T-helper 1 cell treated with Interleukin-12 subunit alpha and Interleukin-12 subunit beta and Interleukin-4 antibody, amounts not matched to agents 30 μg/mL and 1 μg/mL, for 36 hours (primary cell): ENCODE measurements around the gene CRMP1.

Experiments used
- H3K27ac Mint-ChIP-seq: one replicate; pipeline ENCODE4 v1.8.0; 2021; ENCODE audit warnings: mild to moderate bottlenecking, mixed read lengths
- H3K27me3 Mint-ChIP-seq: one replicate; pipeline ENCODE4 v1.8.0; 2021; ENCODE audit warnings: low read depth, mixed read lengths
- H3K36me3 Mint-ChIP-seq: one replicate; pipeline ENCODE4 v1.8.0; 2021; ENCODE audit warnings: low read depth, mixed read lengths
- H3K4me1 Mint-ChIP-seq: one replicate; pipeline ENCODE4 v1.8.0; 2021; ENCODE audit warnings: low read depth, mixed read lengths
- H3K4me3 Mint-ChIP-seq: one replicate; pipeline ENCODE4 v1.8.0; 2021; ENCODE audit warnings: mild to moderate bottlenecking, moderate library complexity, mixed read lengths
- H3K9me3 Mint-ChIP-seq: one replicate; pipeline ENCODE4 v1.8.0; 2021; ENCODE audit warnings: mixed read lengths

CRMP1 gene

GRCh38 chr4:5906191-5906590, 13.3 kb upstream of the CRMP1 start:
- Mint-ChIP-seq H3K4me3 (no peak overlapping the region), H3K27me3 (peaks cover 12% of the 10 kb centered on the region), H3K36me3 (no peaks in the 10 kb centered on the region), H3K27ac (no peak overlapping the region), H3K4me1 (no peaks in the 10 kb centered on the region), H3K9me3 (peaks cover 4% of the 10 kb centered on the region)

- Mint-ChIP-seq H3K27me3 (peaks cover 12% of the 10 kb centered on the region), H3K4me3 (no peak overlapping the region), H3K36me3 (no peaks in the 10 kb centered on the region), H3K9me3 (peaks cover 4% of the 10 kb centered on the region), H3K27ac (no peak overlapping the region), H3K4me1 (no peaks in the 10 kb centered on the region)
Measured at GRCh38 chr4:5905714-5906113, 12.8 kb upstream of the CRMP1 start.

- no peaks in the 10 kb centered on the region for H3K9me3 Mint-ChIP-seq
- H3K4me3 Mint-ChIP-seq, result no peak overlapping the region
- H3K36me3 Mint-ChIP-seq, result no peaks in the 10 kb centered on the region
- peaks cover 12% of the 10 kb centered on the region for H3K27me3 Mint-ChIP-seq
- H3K4me1 Mint-ChIP-seq, result no peaks in the 10 kb centered on the region
- H3K27ac Mint-ChIP-seq, result no peak overlapping the region
Measured at GRCh38 chr4:5900844-5901243, 8.0 kb upstream of the CRMP1 start.

- H3K4me1 Mint-ChIP-seq, result no peaks in the 10 kb centered on the region
- no peaks in the 10 kb centered on the region for H3K9me3 Mint-ChIP-seq
- no peak overlapping the region for H3K4me3 Mint-ChIP-seq
- peaks cover 15% of the 10 kb centered on the region for H3K27me3 Mint-ChIP-seq
- H3K36me3 Mint-ChIP-seq, result no peaks in the 10 kb centered on the region
- H3K27ac Mint-ChIP-seq, result no peak overlapping the region
Measured at GRCh38 chr4:5899881-5900280, 7.0 kb upstream of the CRMP1 start.

DNA sequence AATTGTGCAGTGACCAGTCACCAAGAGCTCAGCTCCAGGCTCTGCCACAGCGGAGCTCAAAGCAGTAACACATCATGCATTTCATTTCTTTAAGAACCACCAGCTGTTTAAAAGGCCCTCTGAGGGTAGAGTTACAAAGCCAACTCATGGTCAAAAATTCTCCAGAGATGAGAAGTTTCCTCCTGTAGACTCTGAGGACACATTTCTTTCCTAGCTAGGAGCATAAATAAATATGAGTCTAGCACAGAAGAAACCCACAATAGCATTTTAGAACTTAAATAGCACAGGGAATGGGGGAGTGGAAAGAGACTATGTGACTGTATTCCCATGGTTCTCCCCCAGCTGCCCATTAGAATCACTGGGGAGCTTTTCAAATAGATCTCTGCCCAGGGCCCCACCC, 6.5 kb upstream of the CRMP1 start:
- Mint-ChIP-seq H3K4me3 (no peak overlapping the region), H3K9me3 (no peaks in the 10 kb centered on the region), H3K4me1 (no peaks in the 10 kb centered on the region), H3K27me3 (peaks cover 20% of the 10 kb centered on the region), H3K36me3 (no peaks in the 10 kb centered on the region), H3K27ac (no peak overlapping the region)

GRCh38 chr4:5897674-5898073, 4.8 kb upstream of the CRMP1 start:
- peaks cover 2% of the 10 kb centered on the region for H3K36me3 Mint-ChIP-seq
- H3K27ac Mint-ChIP-seq, result no peak overlapping the region
- H3K27me3 Mint-ChIP-seq, result peaks cover 33% of the 10 kb centered on the region
- peaks cover 4% of the 10 kb centered on the region for H3K9me3 Mint-ChIP-seq
- no peaks in the 10 kb centered on the region for H3K4me1 Mint-ChIP-seq
- no peak overlapping the region for H3K4me3 Mint-ChIP-seq

DNA sequence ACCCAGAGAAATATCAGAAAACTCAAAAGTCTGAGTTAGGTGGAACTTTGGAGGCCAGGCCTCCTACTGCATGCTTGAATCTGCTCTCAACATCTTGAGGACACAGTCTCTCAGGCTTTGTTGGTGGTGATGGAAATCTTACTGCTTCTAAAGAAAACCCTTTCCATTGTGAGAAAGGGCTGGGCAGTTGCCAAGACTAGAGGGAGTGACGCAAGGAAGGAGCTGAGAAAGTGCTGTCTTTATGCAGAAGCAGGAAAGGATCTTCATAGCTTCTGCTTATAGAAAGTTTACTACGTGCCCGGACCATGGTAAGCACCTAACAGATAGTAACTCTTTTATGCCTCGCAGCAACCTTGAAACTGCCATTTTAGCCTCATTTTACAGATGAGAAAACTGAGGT, 2.4 kb upstream of the CRMP1 start:
- H3K4me1 Mint-ChIP-seq, result no peaks in the 10 kb centered on the region
- peaks cover 2% of the 10 kb centered on the region for H3K36me3 Mint-ChIP-seq
- no peak overlapping the region for H3K4me3 Mint-ChIP-seq
- H3K27me3 Mint-ChIP-seq, result peaks cover 51% of the 10 kb centered on the region
- peaks cover 4% of the 10 kb centered on the region for H3K9me3 Mint-ChIP-seq
- H3K27ac Mint-ChIP-seq, result no peak overlapping the region

- H3K4me1 Mint-ChIP-seq, result no peaks in the 10 kb centered on the region
- H3K27me3 Mint-ChIP-seq, result peaks cover 61% of the 10 kb centered on the region
- no peak overlapping the region for H3K27ac Mint-ChIP-seq
- peaks cover 2% of the 10 kb centered on the region for H3K36me3 Mint-ChIP-seq
- H3K4me3 Mint-ChIP-seq, result no peak overlapping the region
- peaks cover 4% of the 10 kb centered on the region for H3K9me3 Mint-ChIP-seq
Measured at GRCh38 chr4:5894266-5894665, 1.4 kb upstream of the CRMP1 start.

DNA sequence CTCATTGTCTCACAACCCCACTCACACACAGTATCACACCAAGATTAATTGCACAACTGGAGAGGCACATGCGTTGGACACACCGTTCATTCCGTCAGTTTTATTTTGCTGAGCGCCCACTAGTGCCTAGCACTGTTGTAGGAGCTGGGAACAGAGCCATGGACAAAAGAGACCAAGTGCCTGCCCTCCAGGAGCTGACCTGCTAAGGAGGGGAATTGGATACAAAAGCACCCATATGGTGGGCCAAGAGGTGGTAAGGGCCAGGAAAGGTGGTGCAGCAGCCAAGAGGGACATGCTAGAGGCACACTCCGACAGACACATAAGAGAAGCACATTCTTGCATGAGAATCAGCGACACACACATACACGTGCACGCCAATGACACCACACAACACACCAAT, 705 bp upstream of the CRMP1 start:
- Mint-ChIP-seq H3K27me3 (peaks cover 64% of the 10 kb centered on the region), H3K9me3 (peaks cover 4% of the 10 kb centered on the region), H3K27ac (peak overlapping the region; percentile 23), H3K4me1 (no peaks in the 10 kb centered on the region), H3K4me3 (no peak overlapping the region), H3K36me3 (peaks cover 2% of the 10 kb centered on the region)

GRCh38 chr4:5892323-5893003, 423 bp downstream of the CRMP1 start:
- H3K9me3 Mint-ChIP-seq, result peaks cover 4% of the 10 kb centered on the region
- peaks cover 64% of the 10 kb centered on the region for H3K27me3 Mint-ChIP-seq
- peaks cover 2% of the 10 kb centered on the region for H3K36me3 Mint-ChIP-seq
- H3K4me1 Mint-ChIP-seq, result no peaks in the 10 kb centered on the region
- H3K4me3 Mint-ChIP-seq, result no peak overlapping the region
- H3K27ac Mint-ChIP-seq, result no peak overlapping the region

GRCh38 chr4:5891563-5892322, 1.1 kb downstream of the CRMP1 start:
- Mint-ChIP-seq H3K9me3 (peaks cover 4% of the 10 kb centered on the region), H3K27me3 (peaks cover 67% of the 10 kb centered on the region), H3K36me3 (peaks cover 2% of the 10 kb centered on the region), H3K27ac (no peak overlapping the region), H3K4me1 (no peaks in the 10 kb centered on the region), H3K4me3 (no peak overlapping the region)

DNA sequence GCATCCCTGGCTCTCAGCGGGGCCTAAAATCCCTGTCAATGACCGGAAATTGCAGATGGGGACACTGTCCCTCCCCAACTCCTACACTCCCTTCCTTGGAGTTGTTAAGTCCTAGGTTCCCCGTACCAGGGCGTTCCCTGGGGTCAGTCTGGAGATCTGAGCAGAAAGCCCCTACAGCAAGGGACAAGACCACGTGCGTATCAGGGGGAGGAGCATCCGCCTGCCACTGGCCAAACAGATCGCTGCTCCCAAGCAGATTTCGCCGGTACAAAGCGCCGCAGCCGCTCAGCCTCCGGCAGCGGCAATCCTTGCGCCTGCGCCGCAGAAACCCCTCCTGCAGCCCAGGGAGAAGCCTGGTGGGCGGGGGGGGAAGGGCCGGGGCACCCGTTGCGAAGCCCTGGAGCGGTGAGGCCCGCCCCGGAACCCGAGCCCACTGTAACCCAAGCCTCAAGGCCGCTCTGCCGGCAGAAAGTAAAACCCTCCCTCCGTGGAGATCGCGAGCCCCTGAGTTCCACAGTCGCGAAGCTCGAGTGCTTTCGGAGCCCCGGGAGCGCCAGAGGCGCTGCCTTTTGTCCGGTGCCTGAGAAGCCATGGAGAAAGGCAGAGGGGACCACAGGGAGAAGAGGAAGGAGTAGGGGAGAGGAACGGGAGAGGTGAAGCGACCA, 2.7 kb downstream of the CRMP1 start:
- Mint-ChIP-seq H3K4me1 (no peaks in the 10 kb centered on the region), H3K36me3 (peaks cover 2% of the 10 kb centered on the region), H3K27me3 (peaks cover 79% of the 10 kb centered on the region), H3K4me3 (no peak overlapping the region), H3K9me3 (peaks cover 4% of the 10 kb centered on the region), H3K27ac (peak overlapping the region; percentile 36)

- Mint-ChIP-seq H3K4me3 (peak overlapping the region; percentile 31), H3K9me3 (peaks cover 4% of the 10 kb centered on the region), H3K36me3 (peaks cover 2% of the 10 kb centered on the region), H3K4me1 (no peaks in the 10 kb centered on the region), H3K27ac (peak overlapping the region; percentile 57), H3K27me3 (peaks cover 73% of the 10 kb centered on the region)
Measured at GRCh38 chr4:5889002-5889696, 3.7 kb downstream of the CRMP1 start.

- Mint-ChIP-seq H3K4me1 (no peaks in the 10 kb centered on the region), H3K36me3 (peaks cover 2% of the 10 kb centered on the region), H3K4me3 (no peak overlapping the region), H3K27ac (peak overlapping the region; percentile 57), H3K27me3 (peaks cover 65% of the 10 kb centered on the region), H3K9me3 (peaks cover 1% of the 10 kb centered on the region)
Measured at GRCh38 chr4:5888222-5889001, 4.5 kb downstream of the CRMP1 start.
